ENCODE measurements around the gene PPIA. TPM values are rescaled to one million over a fixed set of nuclear protein-coding genes. Genes with fewer than 3 reads are reported as not detected.

PPIA gene
- 1,657 and 1,671 TPM in 2 replicates for total RNA-seq

DNA sequence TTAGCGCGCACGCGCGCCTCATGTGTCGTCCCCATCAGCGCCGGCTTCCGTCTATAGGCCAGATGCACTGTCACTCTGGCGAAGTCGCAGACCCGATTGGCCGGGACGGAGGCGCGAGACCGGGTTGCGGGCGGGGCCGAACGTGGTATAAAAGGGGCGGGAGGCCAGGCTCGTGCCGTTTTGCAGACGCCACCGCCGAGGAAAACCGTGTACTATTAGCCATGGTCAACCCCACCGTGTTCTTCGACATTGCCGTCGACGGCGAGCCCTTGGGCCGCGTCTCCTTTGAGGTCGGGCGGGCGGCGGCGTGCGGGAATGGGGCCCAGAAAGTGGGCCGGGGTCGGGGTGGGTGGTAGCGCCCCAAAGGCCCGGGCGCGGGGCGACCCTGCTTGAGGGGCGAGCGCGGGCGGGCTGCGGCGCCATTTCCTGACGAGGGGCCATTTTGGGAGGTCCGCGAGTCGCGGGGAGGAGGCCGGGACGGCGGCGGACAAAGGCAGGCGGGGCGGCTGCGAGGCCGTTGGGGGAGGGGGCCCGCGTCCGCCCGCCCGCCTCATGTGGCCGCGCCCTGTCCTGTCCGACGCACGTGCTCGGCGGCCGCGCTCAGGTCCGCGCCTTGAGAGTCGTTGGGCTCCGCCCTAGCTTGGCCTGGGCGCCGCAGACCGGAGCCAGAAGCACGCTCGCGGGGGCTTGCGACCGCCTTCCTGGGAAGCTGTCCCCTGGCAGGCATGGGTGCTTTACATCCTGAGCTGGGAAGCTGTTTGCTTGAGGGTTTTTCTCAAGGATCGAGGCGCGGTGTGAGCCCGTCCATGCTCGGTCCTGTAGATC is at the start of gene PPIA:
Gene PPIA, plus strand, starts transcription at position 178 of the 825 bp plus-strand sequence. Its CDS starts 44 bp downstream, at position 222.
- intact Hi-C loops (cut with micrococcal nuclease): loop anchor here (1.0 to 5.0 kb wide), 20 partner anchors 26 to 778 kb away; partner anchors contain the start of genes CCM2, MYO1G, NUDCD3 and OGDH

- intact Hi-C loops (cut with micrococcal nuclease): loop anchor here (1.0 to 5.0 kb wide), 6 partner anchors 13 to 666 kb away; partner anchors contain the start of genes H2AZ2, NUDCD3, POLM and TMED4
Measured at GRCh38 chr7:44748045-44748947, 48.2 kb upstream of the PPIA start, which contains the start of gene ZMIZ2. TSS of gene ZMIZ2 (plus strand) at chr7:44748847. CDS start at chr7:44756250, 7,403 bp downstream.

DNA sequence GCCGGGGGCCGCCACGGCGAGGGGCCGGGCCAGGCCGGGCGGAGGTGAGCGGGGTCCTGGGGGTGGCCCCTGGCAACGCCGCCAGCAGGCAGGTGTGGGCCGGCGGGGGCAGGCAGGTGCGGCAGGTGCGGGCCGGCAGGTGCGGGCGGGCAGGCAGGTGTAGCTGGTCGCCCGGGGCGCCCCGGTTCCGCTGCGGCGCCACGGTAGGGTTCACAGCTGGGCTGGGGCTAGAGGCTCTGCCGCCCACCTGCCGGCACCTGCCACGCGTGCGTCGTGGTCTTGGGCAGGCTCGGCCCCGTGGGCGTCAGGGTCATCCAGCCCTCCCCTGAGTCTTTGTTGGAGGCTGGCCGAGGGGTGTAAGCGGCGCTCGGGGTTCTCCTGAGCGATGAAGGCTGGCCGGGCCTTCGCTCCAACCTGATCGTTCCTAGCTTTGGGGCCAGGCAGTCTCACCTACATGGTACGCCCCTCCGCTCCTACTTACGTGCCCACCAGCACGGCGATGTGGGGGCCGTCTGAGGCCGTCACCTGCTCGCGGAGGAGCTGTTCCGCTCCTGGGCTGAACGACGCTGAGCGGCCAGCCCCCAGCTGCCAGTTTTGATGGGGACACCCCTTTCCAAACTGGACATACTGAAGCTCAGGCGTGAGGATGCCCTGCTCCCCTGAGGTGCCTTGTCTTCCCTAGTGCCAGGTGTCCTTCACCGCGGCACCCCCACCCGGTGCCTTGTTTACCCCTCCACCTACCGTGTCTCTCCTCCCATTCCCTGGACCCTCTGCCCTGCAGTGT is 47.3 kb upstream of the PPIA start:
- intact Hi-C loops (cut with micrococcal nuclease): loop anchor here (1.0 to 5.0 kb wide), 6 partner anchors 14 to 667 kb away; partner anchors contain the start of genes H2AZ2, NUDCD3, POLM and TMED4

GRCh38 chr7:44749992-44750391 is 46.5 kb upstream of the PPIA start:
- intact Hi-C loops (cut with micrococcal nuclease): loop anchor here (2.0 to 5.0 kb wide), 3 partner anchors 259 to 668 kb away; partner anchors contain the start of genes NUDCD3 and POLM

GRCh38 chr7:44750424-44750823 is 46.1 kb upstream of the PPIA start:
- intact Hi-C loops (cut with micrococcal nuclease): loop anchor here (2.0 kb wide), 1 partner anchor 362 kb away; no protein-coding TSS in a partner anchor

- intact Hi-C loops (cut with micrococcal nuclease): loop anchor here (1.0 to 2.0 kb wide), 9 partner anchors 19 to 362 kb away; partner anchors contain the start of genes OGDH, PPIA and PURB
Measured at GRCh38 chr7:44750921-44751571, 45.4 kb upstream of the PPIA start.

DNA sequence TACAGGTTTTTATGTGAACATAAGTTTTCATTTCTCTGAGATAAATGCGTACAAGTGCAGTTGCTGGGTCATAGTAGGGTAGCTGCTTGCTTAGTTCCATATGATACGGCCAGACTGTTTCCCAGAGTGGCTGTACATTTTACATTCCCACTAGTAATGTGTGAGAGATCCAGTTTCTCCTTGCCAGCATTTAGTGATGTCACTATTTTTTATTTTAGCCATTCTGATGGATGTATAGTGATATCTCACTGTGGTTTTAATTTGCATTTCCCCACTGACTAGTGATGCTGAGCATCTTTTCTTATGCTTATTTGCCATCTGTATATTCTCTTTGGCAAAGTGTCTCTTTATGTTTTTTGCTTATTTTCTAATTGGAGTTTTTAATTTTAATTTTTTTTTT is 43.7 kb upstream of the PPIA start:
- intact Hi-C loops (cut with micrococcal nuclease): no loop called here

DNA sequence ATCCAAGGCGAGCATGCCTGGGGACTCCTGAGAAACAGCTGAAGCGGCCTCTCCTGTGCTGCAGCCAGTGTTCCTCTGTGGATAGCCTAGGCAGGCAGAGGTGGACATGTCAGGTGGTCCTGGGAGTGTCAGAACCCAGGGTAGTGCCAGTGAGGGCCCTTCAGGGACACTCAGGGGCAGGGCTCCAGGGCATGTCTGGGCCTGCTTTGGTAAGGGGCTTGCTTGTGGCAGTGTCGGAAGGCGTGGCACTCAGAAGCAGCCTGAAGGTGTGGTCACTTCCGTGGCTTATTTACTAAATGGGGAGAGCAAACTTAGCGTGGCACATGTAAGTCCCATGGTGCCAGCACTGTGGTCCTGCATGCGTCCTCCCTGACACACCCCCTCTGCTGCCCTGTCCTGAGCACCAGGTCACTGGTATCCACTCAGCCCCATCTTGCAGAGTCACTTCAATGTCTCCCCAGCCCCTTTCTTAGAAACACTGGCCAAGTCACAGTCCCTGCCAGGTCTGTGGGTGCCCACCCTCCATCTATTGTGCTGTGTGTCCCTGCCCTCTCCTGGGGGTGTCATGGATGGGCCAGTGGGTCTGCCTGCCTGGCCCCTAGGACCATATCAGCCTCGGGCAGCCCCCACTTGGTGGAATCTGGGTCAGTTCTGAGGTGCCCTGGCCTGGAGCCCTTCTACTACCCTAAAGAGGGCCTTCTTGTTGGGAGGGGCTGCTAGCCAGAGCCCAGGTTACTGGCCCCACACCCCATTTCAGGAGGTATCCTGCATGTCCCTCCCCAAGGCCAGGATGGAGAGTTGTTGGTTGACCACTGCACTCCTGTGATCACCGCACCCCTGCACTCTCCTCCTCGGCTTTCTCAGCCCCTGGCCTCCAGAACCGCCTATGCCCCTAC is 41.4 kb upstream of the PPIA start:
- intact Hi-C loops (cut with micrococcal nuclease): no loop called here

DNA sequence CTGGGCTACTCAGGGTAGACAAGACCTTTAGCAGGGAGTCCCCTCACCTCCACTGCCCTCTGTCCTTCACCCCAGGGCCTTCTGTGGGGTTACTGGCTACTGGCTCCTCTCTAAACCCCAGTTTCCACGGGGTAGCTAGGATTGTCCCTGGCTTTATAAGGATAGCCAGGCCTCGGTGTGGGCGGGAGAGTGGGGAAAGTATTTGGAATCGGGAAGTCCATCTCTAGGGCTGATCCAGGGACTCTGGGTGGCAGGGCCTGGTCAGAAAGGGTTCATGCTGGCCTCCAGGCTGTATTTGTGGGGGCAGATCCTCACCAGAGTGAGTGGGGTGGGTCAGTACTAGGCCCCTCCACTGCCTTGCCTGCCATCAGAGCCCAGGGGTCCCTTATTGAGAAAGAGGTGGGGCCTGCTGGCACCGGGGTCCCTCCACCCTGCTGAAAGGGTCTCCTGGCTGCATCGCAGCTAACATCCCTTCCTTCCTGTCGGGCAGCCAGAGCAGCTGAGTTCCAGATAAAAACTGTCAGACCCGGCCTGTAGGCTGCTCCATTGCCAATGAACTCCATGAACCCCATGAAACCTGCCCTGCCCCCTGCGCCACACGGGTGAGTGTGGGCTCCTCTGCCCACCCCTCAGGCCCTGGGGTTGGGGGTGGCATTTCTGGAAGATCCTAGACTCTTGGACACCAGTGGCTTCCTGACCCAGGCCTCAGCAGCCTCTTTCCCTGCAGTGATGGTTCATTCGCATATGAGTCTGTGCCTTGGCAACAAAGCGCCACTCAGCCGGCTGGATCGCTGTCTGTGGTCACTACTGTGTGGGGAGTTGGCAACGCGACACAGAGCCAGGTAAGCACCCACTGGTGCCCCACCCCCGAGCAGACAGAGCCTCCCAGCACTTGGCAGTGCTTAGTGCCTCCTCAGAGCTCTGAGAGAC is 40.5 kb upstream of the PPIA start:
- intact Hi-C loops (cut with micrococcal nuclease): no loop called here

DNA sequence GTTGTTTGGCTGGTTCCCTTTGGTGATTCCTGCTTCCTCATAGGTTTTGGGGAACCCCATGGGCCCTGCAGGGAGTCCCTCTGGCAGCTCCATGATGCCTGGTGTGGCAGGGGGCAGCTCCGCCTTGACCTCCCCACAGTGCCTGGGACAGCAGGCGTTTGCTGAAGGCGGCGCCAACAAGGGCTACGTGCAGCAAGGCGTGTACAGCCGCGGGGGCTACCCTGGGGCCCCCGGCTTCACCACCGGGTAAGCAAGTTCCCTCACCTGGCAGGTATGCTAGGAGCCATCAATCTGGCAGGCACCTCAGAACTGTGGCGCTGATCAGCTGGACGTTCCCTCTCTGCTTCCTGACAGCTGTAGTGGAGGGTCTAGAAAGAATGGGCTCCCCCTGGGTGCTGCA is 39.6 kb upstream of the PPIA start:
- intact Hi-C loops (cut with micrococcal nuclease): no loop called here

GRCh38 chr7:44757311-44757710 is 39.2 kb upstream of the PPIA start:
- intact Hi-C loops (cut with micrococcal nuclease): no loop called here

DNA sequence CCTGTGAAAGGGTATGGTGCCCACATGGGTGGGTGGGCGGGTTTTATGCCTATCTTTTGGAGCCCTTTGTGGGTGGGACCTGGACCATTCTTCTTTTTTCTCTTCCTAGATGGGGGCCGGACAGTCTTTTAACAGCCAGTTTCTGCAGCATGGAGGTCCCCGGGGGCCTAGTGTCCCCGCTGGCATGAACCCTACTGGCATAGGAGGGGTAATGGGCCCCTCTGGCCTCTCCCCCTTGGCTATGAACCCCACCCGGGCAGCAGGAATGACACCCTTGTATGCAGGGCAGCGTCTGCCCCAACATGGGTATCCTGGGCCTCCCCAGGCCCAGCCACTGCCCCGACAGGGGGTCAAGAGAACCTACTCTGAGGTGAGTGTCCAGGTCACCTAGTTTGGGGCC is 38.7 kb upstream of the PPIA start:
- intact Hi-C loops (cut with micrococcal nuclease): no loop called here

GRCh38 chr7:44759246-44759645 is 37.2 kb upstream of the PPIA start:
- intact Hi-C loops (cut with micrococcal nuclease): no loop called here

GRCh38 chr7:44760034-44760580 is 36.4 kb upstream of the PPIA start:
- intact Hi-C loops (cut with micrococcal nuclease): no loop called here

GRCh38 chr7:44761207-44762161 is 35.0 kb upstream of the PPIA start:
- intact Hi-C loops (cut with micrococcal nuclease): no loop called here

- intact Hi-C loops (cut with micrococcal nuclease): no loop called here
Measured at GRCh38 chr7:44762300-44762699, 34.2 kb upstream of the PPIA start.
